Measurements from ENCODE around the gene DDAH1. TPM values are rescaled to one million over a fixed set of nuclear protein-coding genes. Genes with fewer than 3 reads are reported as not detected.

The DDAH1 gene
- total RNA-seq, 4 donors from 2014 or later = 17.5 to 64.2 (median 40.0) TPM

- TF ChIP-seq CTCF (IDR thresholded peaks at IDR 0.05) (peak in 1 of 6 experiments; percentile 8), POLR2A (IDR thresholded peaks at IDR 0.05) (no peak)
- intact Hi-C loops (cut with DNase I) = no loop called here
- H3K27me3 ChIP-seq = no peaks in the 10 kb centered on the region
- H3K4me1 ChIP-seq = peaks cover 44 to 58% of the 10 kb centered on the region in 2 donors
- H3K27ac ChIP-seq = peak overlapping the region; percentile 81 to 93 (median 88)
- H3K36me3 ChIP-seq = no peaks in the 10 kb centered on the region
- H3K4me3 ChIP-seq (replicated peaks in 1 of 3) = no peak overlapping the region
- 10 to 15% methylated on average over 3 of the region's 3 CpGs for WGBS, 2 donors
- DNase-seq = peak; percentile 59 to 69
- no peaks in the 10 kb centered on the region for H3K9me3 ChIP-seq
Measured at GRCh38 chr1:85406887-85407533, 57.9 kb downstream of the DDAH1 start.

GRCh38 chr1:85406081-85406480 lies 58.9 kb downstream of the DDAH1 start:
- Histone ChIP-seq H3K4me3 (replicated peaks in 1 of 3) (no peak overlapping the region), H3K4me1 (peaks cover 44 to 58% of the 10 kb centered on the region in 2 donors), H3K36me3 (no peaks in the 10 kb centered on the region), H3K27ac (peak overlapping the region; percentile 81 to 93 (median 88)), H3K27me3 (no peaks in the 10 kb centered on the region), H3K9me3 (no peaks in the 10 kb centered on the region)
- intact Hi-C loops (cut with DNase I) = no loop called here
- WGBS, 2 donors = 69 to 81% methylated on average over 1 of the region's 1 CpG
- no peak for DNase-seq
- no peak for TF ChIP-seq POLR2A (IDR thresholded peaks at IDR 0.05)
- TF ChIP-seq CTCF (IDR thresholded peaks at IDR 0.05) = no peak

GRCh38 chr1:85404408-85404807 lies 60.6 kb downstream of the DDAH1 start:
- intact Hi-C loops (cut with DNase I) = no loop called here
- H3K4me1 ChIP-seq = peaks cover 50 to 61% of the 10 kb centered on the region in 2 donors
- H3K36me3 ChIP-seq = no peaks in the 10 kb centered on the region
- peak overlapping the region; percentile 81 to 93 (median 88) for H3K27ac ChIP-seq
- TF ChIP-seq CTCF (IDR thresholded peaks at IDR 0.05) (no peak), POLR2A (IDR thresholded peaks at IDR 0.05) (no peak)
- H3K4me3 ChIP-seq (replicated peaks in 1 of 3) = no peak overlapping the region
- WGBS, 2 donors = 35 to 39% methylated on average over 5 of the region's 5 CpGs
- DNase-seq = no peak
- no peaks in the 10 kb centered on the region for H3K9me3 ChIP-seq
- no peaks in the 10 kb centered on the region for H3K27me3 ChIP-seq

GRCh38 chr1:85398391-85399064 lies 66.4 kb downstream of the DDAH1 start:
- Histone ChIP-seq H3K4me3 (replicated peaks in 1 of 3) (no peak overlapping the region), H3K36me3 (no peaks in the 10 kb centered on the region), H3K27ac (no peak overlapping the region), H3K27me3 (no peaks in the 10 kb centered on the region), H3K4me1 (peaks cover 10 to 13% of the 10 kb centered on the region in 2 donors), H3K9me3 (no peaks in the 10 kb centered on the region)
- DNase-seq = no peak
- no peak for TF ChIP-seq POLR2A (IDR thresholded peaks at IDR 0.05)
- TF ChIP-seq CTCF (IDR thresholded peaks at IDR 0.05) = peak in 3 of 6 experiments; percentile 29 to 31 (median 29)
- 85 to 97% methylated on average over 6 of the region's 6 CpGs for WGBS, 2 donors
- intact Hi-C loops (cut with DNase I) = no loop called here

- no peaks in the 10 kb centered on the region for H3K36me3 ChIP-seq
- H3K4me1 ChIP-seq = peaks cover 6 to 9% of the 10 kb centered on the region in 2 donors
- TF ChIP-seq POLR2A (IDR thresholded peaks at IDR 0.05) = no peak
- no peak for TF ChIP-seq CTCF (IDR thresholded peaks at IDR 0.05)
- no peak overlapping the region for H3K4me3 ChIP-seq (replicated peaks in 1 of 3)
- WGBS, 2 donors = 82 to 85% methylated on average over 4 of the region's 4 CpGs
- no peak overlapping the region for H3K27ac ChIP-seq
- DNase-seq = no peak
- H3K9me3 ChIP-seq = no peaks in the 10 kb centered on the region
- intact Hi-C loops (cut with DNase I) = no loop called here
- H3K27me3 ChIP-seq = no peaks in the 10 kb centered on the region
Measured at GRCh38 chr1:85397490-85398032, 67.4 kb downstream of the DDAH1 start.
